Thoracic aorta (tissue), 2 donors: ENCODE results near the gene BMPR1A. TPM values are rescaled to one million over a fixed set of nuclear protein-coding genes. Genes with fewer than 3 reads are reported as not detected.

Experiments used
- ATAC-seq: fragments of 150-250 bp; one replicate; pipeline ENCODE4 v1.8.0; 2017; ENCODE audit warnings: low read depth; ENCODE audit not compliant: insufficient number of reproducible peaks, low FRiP score
- DNase-seq: peaks from one replicate; pipeline ENCODE4 v3.0.0-alpha.2; 2020; ENCODE audit warnings: low spot score
- H3K27ac ChIP-seq, 2 donors: fragments of 200-600 bp; sonication (generic); 1 replicate in 1 of 2; 2 replicates in 1 of 2; pipeline ENCODE4 v1.5.1; 2016; ENCODE audit warnings: mild to moderate bottlenecking in 2 of 2, moderate library complexity in 2 of 2
- H3K27me3 ChIP-seq: fragments of 200-600 bp; sonication (generic); replicated peaks from 2 replicates; pipeline ENCODE4 v1.6.0; 2016; ENCODE audit warnings: mild to moderate bottlenecking; ENCODE audit not compliant: insufficient read depth
- H3K36me3 ChIP-seq: fragments of 200-600 bp; sonication (generic); one replicate; pipeline ENCODE4 v1.5.1; 2016
- H3K4me1 ChIP-seq, 2 donors: fragments of 200-600 bp; sonication (generic); 1 replicate in 1 of 2; 2 replicates in 1 of 2; pipeline versions ENCODE4 v1.5.1 to v1.6.0; 2016; ENCODE audit warnings: low read depth in 2 of 2, mild to moderate bottlenecking in 1 of 2; ENCODE audit not compliant: control insufficient read depth in 1 of 2
- H3K4me3 ChIP-seq: fragments of 200-600 bp; sonication (generic); 2 replicates; pipeline ENCODE4 v1.5.1; 2016; ENCODE audit warnings: mild to moderate bottlenecking
- H3K9me3 ChIP-seq: fragments of 200-600 bp; sonication (generic); 2 replicates; pipeline ENCODE4 v1.5.1; 2016
- CTCF ChIP-seq: fragments of 200-600 bp; sonication (generic); IDR thresholded peaks from one replicate; pipeline ENCODE4 v1.5.1; 2019; ENCODE audit warnings: antibody characterized with exemption
- total RNA-seq, 2 donors: library from RNA; depleted of rRNA; stranded (reverse); fragments of >200 nt; gene quantifications; one replicate each; pipeline versions ENCODE4 v1.1.0 to v1.2.3, GENCODE V29; 2016

BMPR1A gene
- total RNA-seq, 2 donors from 2014 or later: 69.0 to 130 TPM

- Histone ChIP-seq H3K4me1 (peaks cover 66 to 90% of the 10 kb centered on the region in 2 donors), H3K36me3 (no peaks in the 10 kb centered on the region), H3K9me3 (no peaks in the 10 kb centered on the region), H3K27me3 (no peaks in the 10 kb centered on the region), H3K27ac (peak overlapping the region; percentile 92 to 97), H3K4me3 (peak overlapping the region; percentile 35)
- ATAC-seq: peak; percentile 22
- DNase-seq: peak; percentile 0
- TF ChIP-seq CTCF: no peak
Observed at GRCh38 chr10:86954681-86955500, 198.5 kb downstream of the BMPR1A start.

- Histone ChIP-seq H3K9me3 (no peaks in the 10 kb centered on the region), H3K4me3 (peak overlapping the region; percentile 31), H3K4me1 (peaks cover 66 to 98% of the 10 kb centered on the region in 2 donors), H3K36me3 (no peaks in the 10 kb centered on the region), H3K27ac (peak overlapping the region; percentile 92 to 97), H3K27me3 (no peaks in the 10 kb centered on the region)
- TF ChIP-seq CTCF: no peak
- ATAC-seq: no peak
- DNase-seq: peak; percentile 1
Observed at GRCh38 chr10:86955501-86956194, 199.2 kb downstream of the BMPR1A start.

DNA sequence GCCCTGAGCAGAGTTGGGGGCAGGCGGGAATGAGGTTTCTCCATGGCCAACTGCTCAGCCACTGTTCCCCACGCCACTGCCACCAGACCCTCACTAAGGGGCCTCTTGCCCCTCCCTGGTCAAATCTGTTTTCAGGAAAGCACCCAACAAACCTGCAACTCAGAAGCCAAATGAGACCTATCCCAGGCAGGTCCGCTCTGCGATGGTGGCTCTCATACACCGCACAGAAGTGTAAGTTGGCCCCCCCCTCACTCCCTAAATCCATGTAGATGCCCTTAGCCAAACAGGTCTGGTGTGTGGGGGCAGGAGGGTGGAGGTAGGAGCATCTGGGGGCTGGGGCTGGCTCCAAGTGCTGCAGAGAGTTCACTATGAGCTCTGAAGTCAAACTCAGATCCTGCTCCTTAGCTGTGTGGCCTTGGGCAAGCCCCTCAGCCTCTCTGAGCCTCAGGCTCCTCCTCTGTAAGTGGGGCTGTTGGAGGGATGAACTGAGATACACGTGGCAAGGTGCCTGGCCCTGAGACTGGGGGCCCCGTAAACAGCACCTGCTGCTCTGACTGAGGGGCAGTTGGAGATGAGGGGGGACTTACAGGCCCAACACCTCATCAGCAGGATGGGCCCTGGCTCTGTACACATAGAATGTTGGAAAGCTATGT is 199.9 kb downstream of the BMPR1A start:
- H3K27ac ChIP-seq: peak overlapping the region; percentile 92 to 97
- no peaks in the 10 kb centered on the region for H3K36me3 ChIP-seq
- no peaks in the 10 kb centered on the region for H3K27me3 ChIP-seq
- no peaks in the 10 kb centered on the region for H3K9me3 ChIP-seq
- ATAC-seq: no peak
- peaks cover 66 to 96% of the 10 kb centered on the region in 2 donors for H3K4me1 ChIP-seq
- peak; percentile 1 for DNase-seq
- peak overlapping the region; percentile 29 for H3K4me3 ChIP-seq
- TF ChIP-seq CTCF: no peak

- DNase-seq (peak; percentile 2), ATAC-seq (no peak)
- peak overlapping the region; percentile 92 to 97 for H3K27ac ChIP-seq
- H3K27me3 ChIP-seq: no peaks in the 10 kb centered on the region
- H3K36me3 ChIP-seq: no peaks in the 10 kb centered on the region
- no peaks in the 10 kb centered on the region for H3K9me3 ChIP-seq
- no peak for TF ChIP-seq CTCF
- peaks cover 64 to 89% of the 10 kb centered on the region in 2 donors for H3K4me1 ChIP-seq
- peak overlapping the region; percentile 29 for H3K4me3 ChIP-seq
Observed at GRCh38 chr10:86956848-86957448, 200.5 kb downstream of the BMPR1A start.
